Bronchial epithelial cell (primary cell): ENCODE results near the gene C6. TPM values are rescaled to one million over a fixed set of nuclear protein-coding genes. Genes with fewer than 3 reads are reported as not detected.
"Not testable (repeated sequence)": the region's sequence is repeated elsewhere in the genome, so short reads cannot be mapped to it uniquely, and the experiment has no call there.

Experiments
- DNase-seq: peaks from one replicate; pipeline ENCODE4 v3.0.0-alpha.2; 2010; ENCODE audit warnings: low read depth
- FAIRE-seq: peaks from 2 replicates; lab custom pipeline; 2011; peaks lifted over from hg19 to GRCh38; lab: Jason Lieb, UNC
- H3K27me3 ChIP-seq: 2 replicates; pipeline ENCODE4 v1.5.1; 2011; ENCODE audit warnings: low read length; ENCODE audit not compliant: control insufficient read depth, insufficient read depth
- H3K36me3 ChIP-seq: 2 replicates; pipeline ENCODE4 v1.5.1; 2011; ENCODE audit warnings: low read length; ENCODE audit not compliant: control insufficient read depth, insufficient read depth
- H3K4me3 ChIP-seq: 2 replicates; pipeline ENCODE4 v1.5.1; 2011; ENCODE audit warnings: mild to moderate bottlenecking, low read depth, low read length, control low read depth
- total RNA-seq: library from RNA; depleted of rRNA; stranded (reverse); fragments of >200 nt; gene quantifications from 2 replicates; pipeline ENCODE4 v1.2.1, GENCODE V29; 2014
- TF ChIP-seq, protein P1 (sequence below): IDR thresholded peaks from 2 replicates; pipeline ENCODE4 v1.5.1; 2011; ENCODE audit warnings: mild to moderate bottlenecking, moderate library complexity, low read length, control low read depth, inconsistent platforms; ENCODE audit not compliant: insufficient read depth, severe bottlenecking

The C6 gene
- total RNA-seq, 1 donor from 2014 or later = not detected

GRCh38 chr5:41223962-41224361 lies 10.6 kb upstream of the C6 start:
- FAIRE-seq (no peak), DNase-seq (no peak)
- H3K4me3 ChIP-seq = no peak overlapping the region
- no peaks in the 10 kb centered on the region for H3K36me3 ChIP-seq
- TF ChIP-seq, protein P1, sequence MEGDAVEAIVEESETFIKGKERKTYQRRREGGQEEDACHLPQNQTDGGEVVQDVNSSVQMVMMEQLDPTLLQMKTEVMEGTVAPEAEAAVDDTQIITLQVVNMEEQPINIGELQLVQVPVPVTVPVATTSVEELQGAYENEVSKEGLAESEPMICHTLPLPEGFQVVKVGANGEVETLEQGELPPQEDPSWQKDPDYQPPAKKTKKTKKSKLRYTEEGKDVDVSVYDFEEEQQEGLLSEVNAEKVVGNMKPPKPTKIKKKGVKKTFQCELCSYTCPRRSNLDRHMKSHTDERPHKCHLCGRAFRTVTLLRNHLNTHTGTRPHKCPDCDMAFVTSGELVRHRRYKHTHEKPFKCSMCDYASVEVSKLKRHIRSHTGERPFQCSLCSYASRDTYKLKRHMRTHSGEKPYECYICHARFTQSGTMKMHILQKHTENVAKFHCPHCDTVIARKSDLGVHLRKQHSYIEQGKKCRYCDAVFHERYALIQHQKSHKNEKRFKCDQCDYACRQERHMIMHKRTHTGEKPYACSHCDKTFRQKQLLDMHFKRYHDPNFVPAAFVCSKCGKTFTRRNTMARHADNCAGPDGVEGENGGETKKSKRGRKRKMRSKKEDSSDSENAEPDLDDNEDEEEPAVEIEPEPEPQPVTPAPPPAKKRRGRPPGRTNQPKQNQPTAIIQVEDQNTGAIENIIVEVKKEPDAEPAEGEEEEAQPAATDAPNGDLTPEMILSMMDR = no peak
- no peaks in the 10 kb centered on the region for H3K27me3 ChIP-seq

GRCh38 chr5:41219658-41220269 lies 6.4 kb upstream of the C6 start:
- H3K4me3 ChIP-seq = no peak overlapping the region
- FAIRE-seq (no peak), DNase-seq (no peak)
- no peaks in the 10 kb centered on the region for H3K27me3 ChIP-seq
- H3K36me3 ChIP-seq = no peaks in the 10 kb centered on the region
- TF ChIP-seq, protein P1 = no peak

DNA sequence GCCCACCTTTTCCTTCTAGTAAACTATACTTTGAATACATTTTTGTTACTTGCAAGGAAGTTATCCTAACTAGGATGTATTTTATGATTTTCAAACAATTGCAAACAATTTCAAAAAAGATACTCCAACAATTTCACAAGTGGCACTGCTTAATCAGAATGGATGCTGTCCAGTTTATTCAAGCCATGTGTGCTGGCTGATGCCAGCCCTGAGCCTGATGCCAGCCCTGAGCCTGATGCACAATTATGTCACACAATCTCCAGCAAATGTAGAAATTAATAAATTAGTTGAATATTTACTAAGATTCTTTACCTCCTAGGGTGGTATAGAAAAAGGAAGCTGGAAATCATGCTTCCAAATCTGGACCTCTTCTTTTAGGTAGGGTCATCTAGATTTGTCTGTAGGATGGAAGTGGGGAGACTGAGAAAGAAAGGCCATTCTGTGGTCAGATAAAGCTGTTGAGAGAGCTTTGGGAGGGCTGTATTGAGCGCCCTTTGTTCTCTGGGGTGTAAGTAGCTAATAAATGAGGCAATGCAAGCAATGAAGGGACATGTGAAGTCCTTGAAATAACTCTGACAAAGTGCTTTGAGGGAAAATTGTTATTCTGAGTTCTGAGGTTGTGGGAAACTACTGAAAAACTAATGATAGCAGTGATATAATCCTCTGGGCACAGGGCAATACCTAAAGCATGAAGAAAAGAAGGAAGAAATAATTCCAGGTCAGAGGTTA lies 5.8 kb upstream of the C6 start:
- no peak overlapping the region for H3K4me3 ChIP-seq
- FAIRE-seq = no peak
- TF ChIP-seq, protein P1 = no peak
- no peaks in the 10 kb centered on the region for H3K36me3 ChIP-seq
- no peaks in the 10 kb centered on the region for H3K27me3 ChIP-seq
- no peak for DNase-seq

DNA sequence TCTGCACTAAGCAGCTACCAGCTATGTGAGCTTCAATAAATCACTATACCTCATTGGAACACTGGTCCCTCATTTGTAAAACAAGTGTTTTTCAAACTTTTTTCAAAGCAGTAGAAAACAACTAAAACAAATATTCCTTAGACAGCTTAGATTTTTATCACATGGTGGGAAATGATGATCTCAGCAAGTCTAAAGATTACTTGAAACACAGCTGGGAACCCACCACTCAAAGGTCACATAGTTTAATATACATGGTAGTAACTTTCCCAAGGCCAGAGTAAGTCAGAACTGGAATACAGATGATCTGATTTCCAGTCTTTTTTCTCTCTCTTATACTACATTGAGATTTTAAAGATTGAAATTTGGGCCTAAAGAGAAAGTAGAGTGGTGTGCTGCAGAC lies 850 bp upstream of the C6 start:
- no peaks in the 10 kb centered on the region for H3K27me3 ChIP-seq
- no peaks in the 10 kb centered on the region for H3K36me3 ChIP-seq
- TF ChIP-seq, protein P1 = no peak
- FAIRE-seq (no peak), DNase-seq (no peak)
- no peak overlapping the region for H3K4me3 ChIP-seq

DNA sequence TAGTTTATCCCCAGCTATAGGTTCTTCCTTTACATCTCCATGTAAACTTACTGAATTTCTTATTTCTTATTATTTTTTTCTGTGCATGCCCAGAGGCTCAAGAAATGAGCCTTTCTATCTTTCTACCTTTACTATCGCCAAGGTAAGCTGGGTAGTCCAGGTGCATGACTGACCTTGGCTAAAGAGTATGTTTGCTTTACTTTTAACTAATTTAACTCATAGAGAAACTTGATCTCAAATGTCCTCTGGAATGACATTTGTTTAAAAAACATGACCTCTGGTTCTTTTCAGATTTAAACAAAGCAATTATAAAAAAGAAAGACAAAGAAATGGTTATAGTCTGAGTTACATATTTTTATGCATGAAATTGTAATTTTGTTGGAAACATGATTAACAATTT lies 397 bp downstream of the C6 start:
- no peaks in the 10 kb centered on the region for H3K36me3 ChIP-seq
- H3K27me3 ChIP-seq = no peaks in the 10 kb centered on the region
- no peak overlapping the region for H3K4me3 ChIP-seq
- DNase-seq (no peak), FAIRE-seq (no peak)
- TF ChIP-seq, protein P1 = no peak

DNA sequence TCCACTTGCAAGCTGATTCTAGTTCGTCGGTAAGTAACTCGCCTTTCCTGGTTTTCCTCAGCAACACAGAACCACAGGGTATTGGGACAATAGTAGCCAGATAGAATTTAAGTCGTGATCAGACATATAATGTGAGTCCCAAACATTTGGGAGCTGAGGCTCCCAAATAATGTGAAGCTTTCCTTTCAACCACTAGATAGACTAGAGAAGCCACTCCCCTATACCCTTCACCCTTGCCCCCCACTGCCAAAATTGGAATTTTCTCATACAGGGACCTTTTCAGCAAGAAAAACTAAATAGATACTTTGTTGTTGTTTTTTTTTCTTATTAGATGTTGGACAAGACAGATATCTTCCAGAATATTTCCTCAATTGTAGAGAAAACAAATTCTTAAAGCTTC lies 1.9 kb downstream of the C6 start:
- FAIRE-seq = no peak

DNA sequence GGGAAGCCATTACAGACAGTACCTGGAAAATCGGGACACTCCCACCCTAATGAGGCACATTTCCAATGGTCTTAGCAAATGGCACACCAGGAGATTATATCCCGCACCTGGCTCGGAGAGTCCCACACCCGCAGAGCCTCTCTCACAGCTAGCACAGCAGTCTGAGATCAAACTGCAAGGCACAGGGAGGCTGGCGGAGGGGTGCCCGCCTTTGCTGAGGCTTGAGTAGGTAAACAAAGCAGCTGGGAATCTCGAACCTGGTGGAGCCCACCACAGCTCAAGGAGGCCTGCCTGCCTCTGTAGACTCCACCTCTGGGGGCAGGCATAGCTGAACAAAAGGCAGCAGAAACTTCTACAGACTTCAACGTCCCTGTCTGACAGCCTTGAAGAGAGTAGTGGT lies 7.9 kb downstream of the C6 start:
- FAIRE-seq, H3K4me3 ChIP-seq, H3K27me3 ChIP-seq, DNase-seq, H3K36me3 ChIP-seq: not testable (repeated sequence)

More for the DNA sequence above, 1.9 kb downstream of the C6 start:
- Histone ChIP-seq H3K4me3 (no peak overlapping the region), H3K36me3 (no peaks in the 10 kb centered on the region), H3K27me3 (no peaks in the 10 kb centered on the region)
- TF ChIP-seq, protein P1 = no peak
- DNase-seq = no peak
